SK-N-SH treated with all-trans-retinoic acid at 6 μM for 48 hours (cell line): ENCODE results near the gene CES5A.

Experiments
- ATAC-seq: fragments of 200-7000 bp; cut with Tn5 transposase; 3 replicates; pipeline ENCODE4 v1.9.1; 2020; ENCODE audit warnings: mild to moderate bottlenecking, moderate library complexity
- ARNTL ChIP-seq: fragments of 450-650 bp; formaldehyde crosslinking; IDR thresholded peaks from 2 replicates; pipeline ENCODE4 v1.5.0; 2020; ENCODE audit warnings: low read depth, mild to moderate bottlenecking, moderate library complexity, borderline replicate concordance
- BACH2 ChIP-seq: fragments of 250-450 bp; sonication (Bioruptor Pico); IDR thresholded peaks from 2 replicates; pipeline ENCODE4 v1.9.0; 2021; ENCODE audit warnings: mild to moderate bottlenecking, borderline replicate concordance
- CSDC2 ChIP-seq: fragments of 250-450 bp; sonication (Bioruptor Pico); IDR thresholded peaks from 2 replicates; pipeline ENCODE4 v1.5.0; 2020; ENCODE audit warnings: mild to moderate bottlenecking, moderate library complexity
- ESRRG ChIP-seq: fragments of 250-450 bp; sonication (Bioruptor Pico); IDR thresholded peaks from 2 replicates; pipeline ENCODE4 v1.6.1; 2021; ENCODE audit warnings: mild to moderate bottlenecking
- ISL1 ChIP-seq: fragments of 250-450 bp; sonication (Bioruptor Pico); IDR thresholded peaks from 2 replicates; pipeline ENCODE4 v2.1.2; 2022; ENCODE audit warnings: mild to moderate bottlenecking, moderate library complexity
- OSR1 ChIP-seq: fragments of 250-450 bp; sonication (Bioruptor Pico); IDR thresholded peaks from 2 replicates; pipeline ENCODE4 v1.8.0; 2022; ENCODE audit warnings: moderate library complexity, mild to moderate bottlenecking, inconsistent platforms
- PPARA ChIP-seq: fragments of 250-450 bp; sonication (Bioruptor Pico); IDR thresholded peaks from 2 replicates; pipeline ENCODE4 v1.5.0; 2020; ENCODE audit warnings: mild to moderate bottlenecking, borderline replicate concordance
- RARB ChIP-seq: fragments of 250-450 bp; sonication (Bioruptor Pico); IDR thresholded peaks from 2 replicates; pipeline ENCODE4 v1.8.0; 2021; ENCODE audit warnings: mild to moderate bottlenecking, moderate library complexity
- SNAI2 ChIP-seq: fragments of 250-450 bp; sonication (Bioruptor Pico); IDR thresholded peaks from 2 replicates; pipeline ENCODE4 v1.5.0; 2020; ENCODE audit warnings: mild to moderate bottlenecking, moderate library complexity
- TCF4 ChIP-seq: fragments of 250-450 bp; sonication (Bioruptor Pico); IDR thresholded peaks from 2 replicates; pipeline ENCODE4 v1.8.0; 2021; ENCODE audit warnings: mild to moderate bottlenecking, moderate library complexity, borderline replicate concordance
- ZFP3 ChIP-seq: fragments of 250-450 bp; sonication (Bioruptor Pico); IDR thresholded peaks from 2 replicates; pipeline ENCODE4 v1.5.0; 2020; ENCODE audit warnings: mild to moderate bottlenecking, moderate library complexity
- ZFP30 ChIP-seq: fragments of 450-650 bp; formaldehyde crosslinking; IDR thresholded peaks from 2 replicates; pipeline ENCODE4 v1.5.0; 2022; ENCODE audit warnings: mild to moderate bottlenecking, moderate library complexity
- ZNF565 ChIP-seq: fragments of 450-650 bp; formaldehyde crosslinking; conservative IDR thresholded peaks from 2 replicates; pipeline ENCODE4 v1.5.0; 2020; ENCODE audit warnings: low read depth, mild to moderate bottlenecking, moderate library complexity
- ZNF8 ChIP-seq: fragments of 450-650 bp; formaldehyde crosslinking; IDR thresholded peaks from 2 replicates; pipeline ENCODE4 v1.5.0; 2020; ENCODE audit warnings: mild to moderate bottlenecking, moderate library complexity
- TF ChIP-seq, protein P1 (sequence below): fragments of 250-450 bp; sonication (Bioruptor Pico); IDR thresholded peaks from 2 replicates; pipeline ENCODE4 v1.5.1; 2021; ENCODE audit warnings: mild to moderate bottlenecking, moderate library complexity
- TF ChIP-seq, protein P2 (sequence below): fragments of 250-450 bp; sonication (Bioruptor Pico); IDR thresholded peaks from 2 replicates; pipeline ENCODE4 v1.5.1; 2020; ENCODE audit warnings: low read depth, mild to moderate bottlenecking, moderate library complexity
- TF ChIP-seq, protein P3 (sequence below): fragments of 250-450 bp; sonication (Bioruptor Pico); IDR thresholded peaks from 2 replicates; pipeline ENCODE4 v1.8.0; 2020; ENCODE audit warnings: mild to moderate bottlenecking, moderate library complexity, borderline replicate concordance
- TF ChIP-seq, protein P4 (sequence below): fragments of 250-450 bp; sonication (Bioruptor Pico); IDR thresholded peaks from 2 replicates; pipeline ENCODE4 v1.5.0; 2020; ENCODE audit warnings: mild to moderate bottlenecking, moderate library complexity
- TF ChIP-seq, protein P5 (sequence below): fragments of 250-450 bp; sonication (Bioruptor Pico); IDR thresholded peaks from 2 replicates; pipeline ENCODE4 v1.8.0; 2021; ENCODE audit warnings: low read depth, mild to moderate bottlenecking, moderate library complexity, borderline replicate concordance

CES5A gene

DNA sequence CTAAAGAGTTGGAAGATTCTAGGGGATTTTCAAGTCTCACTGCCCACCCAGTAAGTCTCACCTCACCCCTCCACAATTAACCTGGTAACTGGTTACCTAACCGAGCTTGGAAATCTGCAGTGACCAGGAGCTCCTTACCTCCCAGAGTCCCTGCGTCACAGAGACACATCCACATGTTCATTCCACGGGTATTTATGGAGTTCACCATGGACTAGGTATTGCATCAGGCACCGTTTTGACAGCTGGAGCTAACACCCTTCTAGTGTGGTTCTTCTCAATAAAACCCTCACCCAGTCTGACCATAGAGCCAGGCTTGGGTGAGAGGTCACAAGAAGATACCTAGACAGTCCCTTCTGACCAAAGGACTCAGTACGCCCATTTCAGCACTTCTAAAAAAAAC lies 2.1 kb downstream of the CES5A start (continued):
- TF ChIP-seq, protein P1, sequence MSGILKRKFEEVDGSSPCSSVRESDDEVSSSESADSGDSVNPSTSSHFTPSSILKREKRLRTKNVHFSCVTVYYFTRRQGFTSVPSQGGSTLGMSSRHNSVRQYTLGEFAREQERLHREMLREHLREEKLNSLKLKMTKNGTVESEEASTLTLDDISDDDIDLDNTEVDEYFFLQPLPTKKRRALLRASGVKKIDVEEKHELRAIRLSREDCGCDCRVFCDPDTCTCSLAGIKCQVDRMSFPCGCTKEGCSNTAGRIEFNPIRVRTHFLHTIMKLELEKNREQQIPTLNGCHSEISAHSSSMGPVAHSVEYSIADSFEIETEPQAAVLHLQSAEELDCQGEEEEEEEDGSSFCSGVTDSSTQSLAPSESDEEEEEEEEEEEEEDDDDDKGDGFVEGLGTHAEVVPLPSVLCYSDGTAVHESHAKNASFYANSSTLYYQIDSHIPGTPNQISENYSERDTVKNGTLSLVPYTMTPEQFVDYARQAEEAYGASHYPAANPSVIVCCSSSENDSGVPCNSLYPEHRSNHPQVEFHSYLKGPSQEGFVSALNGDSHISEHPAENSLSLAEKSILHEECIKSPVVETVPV (CRISPR knock-in tag), result no peak
- no peak for TF ChIP-seq ISL1 (CRISPR knock-in tag)

DNA sequence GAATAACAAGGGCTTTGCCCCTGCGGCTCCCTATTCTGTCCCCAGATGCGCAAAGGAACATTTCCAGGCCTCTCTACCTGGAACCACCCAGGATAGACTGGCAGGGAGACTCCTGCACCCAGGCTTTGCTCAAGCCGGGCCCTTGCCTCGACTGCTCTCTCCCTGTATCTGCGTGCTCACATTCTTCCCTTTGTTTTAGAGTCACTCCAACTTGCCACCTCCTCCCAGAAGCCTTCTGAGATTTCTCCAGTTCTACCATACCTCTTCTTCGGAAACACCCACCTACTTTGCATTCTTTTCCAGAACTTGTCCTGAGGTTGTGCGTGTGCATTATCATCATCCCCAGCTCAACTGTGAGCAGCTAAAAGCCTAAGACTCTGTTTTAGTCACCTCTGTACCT lies 3.0 kb downstream of the CES5A start:
- TF ChIP-seq, protein P2, sequence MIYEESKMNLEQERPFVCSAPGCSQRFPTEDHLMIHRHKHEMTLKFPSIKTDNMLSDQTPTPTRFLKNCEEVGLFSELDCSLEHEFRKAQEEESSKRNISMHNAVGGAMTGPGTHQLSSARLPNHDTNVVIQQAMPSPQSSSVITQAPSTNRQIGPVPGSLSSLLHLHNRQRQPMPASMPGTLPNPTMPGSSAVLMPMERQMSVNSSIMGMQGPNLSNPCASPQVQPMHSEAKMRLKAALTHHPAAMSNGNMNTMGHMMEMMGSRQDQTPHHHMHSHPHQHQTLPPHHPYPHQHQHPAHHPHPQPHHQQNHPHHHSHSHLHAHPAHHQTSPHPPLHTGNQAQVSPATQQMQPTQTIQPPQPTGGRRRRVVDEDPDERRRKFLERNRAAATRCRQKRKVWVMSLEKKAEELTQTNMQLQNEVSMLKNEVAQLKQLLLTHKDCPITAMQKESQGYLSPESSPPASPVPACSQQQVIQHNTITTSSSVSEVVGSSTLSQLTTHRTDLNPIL, result no peak
- TF ChIP-seq CSDC2 (no peak), RARB (CRISPR knock-in tag) (no peak), TCF4 (CRISPR knock-in tag) (no peak), ZNF8 (no peak), SNAI2 (CRISPR knock-in tag) (no peak)
- TF ChIP-seq, protein P3, sequence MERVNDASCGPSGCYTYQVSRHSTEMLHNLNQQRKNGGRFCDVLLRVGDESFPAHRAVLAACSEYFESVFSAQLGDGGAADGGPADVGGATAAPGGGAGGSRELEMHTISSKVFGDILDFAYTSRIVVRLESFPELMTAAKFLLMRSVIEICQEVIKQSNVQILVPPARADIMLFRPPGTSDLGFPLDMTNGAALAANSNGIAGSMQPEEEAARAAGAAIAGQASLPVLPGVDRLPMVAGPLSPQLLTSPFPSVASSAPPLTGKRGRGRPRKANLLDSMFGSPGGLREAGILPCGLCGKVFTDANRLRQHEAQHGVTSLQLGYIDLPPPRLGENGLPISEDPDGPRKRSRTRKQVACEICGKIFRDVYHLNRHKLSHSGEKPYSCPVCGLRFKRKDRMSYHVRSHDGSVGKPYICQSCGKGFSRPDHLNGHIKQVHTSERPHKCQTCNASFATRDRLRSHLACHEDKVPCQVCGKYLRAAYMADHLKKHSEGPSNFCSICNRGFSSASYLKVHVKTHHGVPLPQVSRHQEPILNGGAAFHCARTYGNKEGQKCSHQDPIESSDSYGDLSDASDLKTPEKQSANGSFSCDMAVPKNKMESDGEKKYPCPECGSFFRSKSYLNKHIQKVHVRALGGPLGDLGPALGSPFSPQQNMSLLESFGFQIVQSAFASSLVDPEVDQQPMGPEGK (CRISPR knock-in tag), result no peak
- TF ChIP-seq, protein P4, sequence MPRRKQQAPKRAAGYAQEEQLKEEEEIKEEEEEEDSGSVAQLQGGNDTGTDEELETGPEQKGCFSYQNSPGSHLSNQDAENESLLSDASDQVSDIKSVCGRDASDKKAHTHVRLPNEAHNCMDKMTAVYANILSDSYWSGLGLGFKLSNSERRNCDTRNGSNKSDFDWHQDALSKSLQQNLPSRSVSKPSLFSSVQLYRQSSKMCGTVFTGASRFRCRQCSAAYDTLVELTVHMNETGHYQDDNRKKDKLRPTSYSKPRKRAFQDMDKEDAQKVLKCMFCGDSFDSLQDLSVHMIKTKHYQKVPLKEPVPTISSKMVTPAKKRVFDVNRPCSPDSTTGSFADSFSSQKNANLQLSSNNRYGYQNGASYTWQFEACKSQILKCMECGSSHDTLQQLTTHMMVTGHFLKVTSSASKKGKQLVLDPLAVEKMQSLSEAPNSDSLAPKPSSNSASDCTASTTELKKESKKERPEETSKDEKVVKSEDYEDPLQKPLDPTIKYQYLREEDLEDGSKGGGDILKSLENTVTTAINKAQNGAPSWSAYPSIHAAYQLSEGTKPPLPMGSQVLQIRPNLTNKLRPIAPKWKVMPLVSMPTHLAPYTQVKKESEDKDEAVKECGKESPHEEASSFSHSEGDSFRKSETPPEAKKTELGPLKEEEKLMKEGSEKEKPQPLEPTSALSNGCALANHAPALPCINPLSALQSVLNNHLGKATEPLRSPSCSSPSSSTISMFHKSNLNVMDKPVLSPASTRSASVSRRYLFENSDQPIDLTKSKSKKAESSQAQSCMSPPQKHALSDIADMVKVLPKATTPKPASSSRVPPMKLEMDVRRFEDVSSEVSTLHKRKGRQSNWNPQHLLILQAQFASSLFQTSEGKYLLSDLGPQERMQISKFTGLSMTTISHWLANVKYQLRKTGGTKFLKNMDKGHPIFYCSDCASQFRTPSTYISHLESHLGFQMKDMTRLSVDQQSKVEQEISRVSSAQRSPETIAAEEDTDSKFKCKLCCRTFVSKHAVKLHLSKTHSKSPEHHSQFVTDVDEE (CRISPR knock-in tag), result no peak
- no peak for ATAC-seq

DNA sequence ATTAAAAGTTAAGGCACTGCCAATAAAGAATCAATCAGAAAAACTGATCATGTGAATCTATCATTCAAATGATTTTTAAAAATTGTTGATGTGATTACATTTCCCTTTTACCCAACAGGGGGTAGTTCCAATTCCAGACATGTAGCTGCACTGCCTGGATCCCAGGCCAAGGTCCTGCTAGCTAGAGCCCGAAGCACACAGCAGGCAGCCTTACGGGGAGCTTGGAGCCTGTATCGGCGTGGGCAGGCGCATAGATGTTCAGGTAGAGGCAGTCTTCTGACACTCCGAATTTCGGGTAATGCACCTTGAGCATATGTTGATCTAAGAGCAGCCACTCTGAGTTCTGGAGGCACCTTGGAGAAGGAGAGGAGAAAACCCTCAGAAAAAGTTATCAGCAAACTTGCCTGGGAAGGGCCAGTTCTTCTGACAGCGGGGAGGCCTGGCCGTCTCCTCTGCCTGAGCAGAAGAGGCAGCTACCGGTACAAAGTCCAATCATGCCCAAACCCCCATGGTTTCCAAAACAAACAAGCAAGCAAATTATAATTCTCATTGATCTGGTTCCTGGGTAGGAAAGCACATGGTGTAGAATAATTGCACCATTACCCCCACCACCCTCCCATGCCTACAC lies 3.6 kb downstream of the CES5A start:
- TF ChIP-seq, protein P4 (CRISPR knock-in tag), result no peak
- no peak for TF ChIP-seq TCF4 (CRISPR knock-in tag)
- no peak for TF ChIP-seq SNAI2 (CRISPR knock-in tag)
- TF ChIP-seq ZFP30 (CRISPR knock-in tag), result no peak
- TF ChIP-seq PPARA (CRISPR knock-in tag), result no peak
- TF ChIP-seq ARNTL (CRISPR knock-in tag), result no peak
- TF ChIP-seq ZFP3 (CRISPR knock-in tag), result no peak
- TF ChIP-seq ZNF565 (CRISPR knock-in tag), result no peak
- TF ChIP-seq CSDC2, result no peak
- no peak for TF ChIP-seq OSR1 (CRISPR knock-in tag)
- TF ChIP-seq, protein P5, sequence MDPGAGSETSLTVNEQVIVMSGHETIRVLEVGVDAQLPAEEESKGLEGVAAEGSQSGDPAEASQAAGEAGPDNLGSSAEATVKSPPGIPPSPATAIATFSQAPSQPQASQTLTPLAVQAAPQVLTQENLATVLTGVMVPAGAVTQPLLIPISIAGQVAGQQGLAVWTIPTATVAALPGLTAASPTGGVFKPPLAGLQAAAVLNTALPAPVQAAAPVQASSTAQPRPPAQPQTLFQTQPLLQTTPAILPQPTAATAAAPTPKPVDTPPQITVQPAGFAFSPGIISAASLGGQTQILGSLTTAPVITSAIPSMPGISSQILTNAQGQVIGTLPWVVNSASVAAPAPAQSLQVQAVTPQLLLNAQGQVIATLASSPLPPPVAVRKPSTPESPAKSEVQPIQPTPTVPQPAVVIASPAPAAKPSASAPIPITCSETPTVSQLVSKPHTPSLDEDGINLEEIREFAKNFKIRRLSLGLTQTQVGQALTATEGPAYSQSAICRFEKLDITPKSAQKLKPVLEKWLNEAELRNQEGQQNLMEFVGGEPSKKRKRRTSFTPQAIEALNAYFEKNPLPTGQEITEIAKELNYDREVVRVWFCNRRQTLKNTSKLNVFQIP (CRISPR knock-in tag), result no peak
- no peak for TF ChIP-seq BACH2 (CRISPR knock-in tag)
- no peak for TF ChIP-seq RARB (CRISPR knock-in tag)
- TF ChIP-seq, protein P1 (CRISPR knock-in tag), result no peak
- TF ChIP-seq ISL1 (CRISPR knock-in tag), result no peak
- TF ChIP-seq ESRRG (CRISPR knock-in tag), result no peak
- no peak for ATAC-seq
